MM.1S (cell line): ENCODE data around the gene RPL27.

Experiments used
- DNase-seq: peaks from one replicate; pipeline ENCODE4 v3.0.0-alpha.2; 2015
- H2AFZ ChIP-seq: fragments of 300-600 bp; sonication (generic); 2 replicates; pipeline ENCODE4 v1.6.0; 2016; ENCODE audit warnings: antibody characterized with exemption, low read length
- H3F3A ChIP-seq: fragments of 300-600 bp; sonication (generic); 2 replicates; pipeline ENCODE4 v1.6.1; 2016; ENCODE audit warnings: mild to moderate bottlenecking, antibody characterized with exemption, low read length, moderate library complexity, mixed read lengths; ENCODE audit not compliant: insufficient read depth
- H3K27ac ChIP-seq: fragments of 300-600 bp; sonication (generic); 2 replicates; pipeline ENCODE4 v1.5.1; 2016; ENCODE audit warnings: mild to moderate bottlenecking, low read length
- H3K27me3 ChIP-seq: fragments of 300-600 bp; sonication (generic); replicated peaks from 2 replicates; pipeline ENCODE4 v1.6.0; 2016; ENCODE audit warnings: low read length; ENCODE audit not compliant: insufficient read depth
- H3K36me3 ChIP-seq: fragments of 300-600 bp; sonication (generic); replicated peaks from 2 replicates; pipeline ENCODE4 v1.6.1; 2016; ENCODE audit warnings: mild to moderate bottlenecking, low read length, mixed read lengths; ENCODE audit not compliant: insufficient read depth
- H3K4me1 ChIP-seq: fragments of 300-600 bp; sonication (generic); 2 replicates; pipeline ENCODE4 v1.6.1; 2016; ENCODE audit warnings: low read length, mixed read lengths
- H3K4me2 ChIP-seq: fragments of 300-600 bp; sonication (generic); 2 replicates; pipeline ENCODE4 v1.6.0; 2016; ENCODE audit warnings: low read depth, low read length
- H3K4me3 ChIP-seq: fragments of 300-600 bp; sonication (generic); 2 replicates; pipeline ENCODE4 v1.5.1; 2016; ENCODE audit warnings: low read length, mixed read lengths
- H3K79me2 ChIP-seq: fragments of 300-600 bp; sonication (generic); 2 replicates; pipeline ENCODE4 v1.6.1; 2016; ENCODE audit warnings: mixed run types, low read length, mixed read lengths
- H3K9ac ChIP-seq: fragments of 300-600 bp; sonication (generic); 2 replicates; pipeline ENCODE4 v1.6.1; 2016; ENCODE audit warnings: low read length, mixed read lengths
- H3K9me2 ChIP-seq: fragments of 300-600 bp; sonication (generic); replicated peaks from 2 replicates; pipeline ENCODE4 v1.6.1; 2016; ENCODE audit warnings: mild to moderate bottlenecking, low read length, mixed read lengths; ENCODE audit not compliant: insufficient read depth
- H3K9me3 ChIP-seq: fragments of 300-600 bp; sonication (generic); replicated peaks from 2 replicates; pipeline ENCODE4 v1.6.1; 2016; ENCODE audit warnings: mild to moderate bottlenecking, low read length, mixed read lengths; ENCODE audit not compliant: insufficient read depth
- H4K20me1 ChIP-seq: fragments of 300-600 bp; sonication (generic); 2 replicates; pipeline ENCODE4 v1.6.1; 2016; ENCODE audit warnings: mild to moderate bottlenecking, low read length, moderate library complexity, mixed read lengths; ENCODE audit not compliant: insufficient read depth
- CTCF ChIP-seq: fragments of 300-600 bp; sonication (generic); IDR thresholded peaks from 2 replicates; pipeline ENCODE4 v1.5.1; 2016; ENCODE audit warnings: antibody characterized with exemption, low read length, mixed read lengths
- EZH2 ChIP-seq: fragments of 300-600 bp; sonication (generic); optimal IDR thresholded peaks from 2 replicates; pipeline ENCODE3; 2017; ENCODE audit warnings: low read depth, mild to moderate bottlenecking, antibody characterized with exemption, low read length, mixed read lengths
- EZH2phosphoT487 ChIP-seq: fragments of 300-600 bp; sonication (generic); IDR thresholded peaks from 2 replicates; pipeline ENCODE4 v1.6.1; 2018; ENCODE audit warnings: antibody characterized with exemption, low read length

RPL27 gene

DNA sequence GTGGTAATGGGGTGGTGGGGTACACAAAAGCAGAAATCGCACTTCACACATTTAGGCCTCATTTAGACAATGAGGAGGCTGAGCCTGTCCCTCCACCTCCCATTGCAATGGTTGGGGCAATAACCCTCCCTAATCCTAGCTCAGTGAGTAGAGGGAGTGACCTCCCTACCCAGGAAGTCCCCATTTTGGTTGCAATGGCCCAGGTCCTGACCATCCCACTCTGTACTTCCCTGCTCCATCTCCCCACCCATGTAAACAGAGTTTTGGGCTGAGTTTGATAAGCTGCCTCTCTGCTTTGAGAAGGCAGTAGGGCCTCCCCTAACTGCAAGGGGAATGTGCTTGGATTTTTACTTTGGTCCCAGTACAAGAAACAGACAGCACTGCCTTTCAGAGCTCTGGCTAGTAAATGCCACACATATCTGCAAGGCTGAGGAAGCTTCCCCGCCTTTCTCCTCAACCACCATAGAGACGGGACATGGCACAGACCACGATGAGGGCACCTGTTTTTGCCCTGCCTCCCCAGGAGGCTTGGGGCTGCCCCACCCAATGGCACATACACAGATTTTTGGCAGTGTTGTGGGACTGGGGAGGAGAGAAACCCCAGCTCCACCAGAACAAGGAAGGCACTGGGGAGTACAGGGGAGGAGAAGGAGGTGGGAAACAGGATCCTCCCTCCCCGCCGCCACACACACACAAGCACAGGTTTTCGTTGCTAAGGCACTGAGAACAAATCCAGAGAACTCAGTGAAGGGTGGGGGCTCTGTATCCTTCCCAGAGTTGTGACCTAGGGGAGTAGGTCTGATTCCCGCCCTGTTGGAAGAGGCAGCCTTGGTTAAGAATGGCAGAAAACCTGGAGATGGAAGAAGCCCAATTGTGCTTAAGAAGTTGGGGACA lies 16.7 kb downstream of the RPL27 start:
- H3K36me3 ChIP-seq = no peaks in the 10 kb centered on the region

DNA sequence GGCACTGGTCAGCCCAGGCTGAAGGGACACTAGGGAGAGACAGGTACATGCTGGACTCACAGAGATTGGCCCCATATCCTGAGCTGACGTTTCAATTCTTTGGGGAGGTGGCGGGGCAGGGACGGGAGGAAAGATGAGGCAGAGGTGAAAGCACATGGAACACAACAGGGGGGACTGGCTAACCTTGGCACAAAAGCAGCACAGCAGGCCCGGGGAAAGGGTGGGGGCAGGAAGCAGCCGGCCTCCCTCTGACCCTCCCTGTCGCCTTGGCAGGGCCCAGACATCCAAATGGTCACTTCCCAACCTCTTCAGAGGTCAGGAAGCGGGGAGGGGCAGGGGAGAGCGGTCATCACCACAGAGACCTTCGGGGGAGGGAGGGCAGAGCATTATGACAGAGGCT lies 17.4 kb downstream of the RPL27 start:
- Histone ChIP-seq H3K79me2 (no peaks in the 10 kb centered on the region), H3K27me3 (no peaks in the 10 kb centered on the region), H3K27ac (no peak overlapping the region), H3F3A (no peaks in the 10 kb centered on the region), H3K9ac (no peak overlapping the region), H3K36me3 (no peaks in the 10 kb centered on the region), H3K4me1 (no peaks in the 10 kb centered on the region), H2AFZ (no peak overlapping the region), H3K4me3 (no peak overlapping the region), H4K20me1 (no peaks in the 10 kb centered on the region), H3K9me2 (no peaks in the 10 kb centered on the region), H3K4me2 (no peak overlapping the region), H3K9me3 (no peaks in the 10 kb centered on the region)
- no peak for DNase-seq
- TF ChIP-seq EZH2 (no peak), EZH2phosphoT487 (no peak), CTCF (no peak)

More for the DNA sequence above, 16.7 kb downstream of the RPL27 start:
- Histone ChIP-seq H4K20me1 (no peaks in the 10 kb centered on the region), H3K4me3 (no peak overlapping the region), H3K4me2 (no peak overlapping the region), H3K9me2 (no peaks in the 10 kb centered on the region), H3F3A (no peaks in the 10 kb centered on the region), H3K9ac (no peak overlapping the region), H3K27ac (no peak overlapping the region), H2AFZ (no peak overlapping the region), H3K79me2 (no peaks in the 10 kb centered on the region), H3K27me3 (no peaks in the 10 kb centered on the region), H3K9me3 (no peaks in the 10 kb centered on the region), H3K4me1 (no peaks in the 10 kb centered on the region)
- no peak for TF ChIP-seq EZH2
- TF ChIP-seq EZH2phosphoT487 = no peak
- TF ChIP-seq CTCF = no peak
- DNase-seq = no peak

- Histone ChIP-seq H3K9me2 (no peaks in the 10 kb centered on the region), H4K20me1 (no peaks in the 10 kb centered on the region), H3K9me3 (no peaks in the 10 kb centered on the region), H3K27me3 (no peaks in the 10 kb centered on the region), H3K4me3 (no peak overlapping the region), H3K27ac (no peak overlapping the region), H3K4me2 (no peak overlapping the region), H3F3A (no peaks in the 10 kb centered on the region), H3K36me3 (no peaks in the 10 kb centered on the region), H3K4me1 (no peaks in the 10 kb centered on the region), H2AFZ (no peak overlapping the region), H3K9ac (no peak overlapping the region), H3K79me2 (no peaks in the 10 kb centered on the region)
- TF ChIP-seq CTCF (no peak), EZH2phosphoT487 (no peak), EZH2 (no peak)
- DNase-seq = no peak
Observed at GRCh38 chr17:43016216-43016615, 18.0 kb downstream of the RPL27 start.
